GM18909 (cell line): ENCODE data around the gene HOXB4.

Experiments used
- ATAC-seq: cut with Tn5 transposase; IDR thresholded peaks from one replicate; pipeline ENCODE4 v1.9.1; 2021; ENCODE audit warnings: mild to moderate bottlenecking; ENCODE audit not compliant: unreplicated experiment, poor library complexity

The HOXB4 gene

DNA sequence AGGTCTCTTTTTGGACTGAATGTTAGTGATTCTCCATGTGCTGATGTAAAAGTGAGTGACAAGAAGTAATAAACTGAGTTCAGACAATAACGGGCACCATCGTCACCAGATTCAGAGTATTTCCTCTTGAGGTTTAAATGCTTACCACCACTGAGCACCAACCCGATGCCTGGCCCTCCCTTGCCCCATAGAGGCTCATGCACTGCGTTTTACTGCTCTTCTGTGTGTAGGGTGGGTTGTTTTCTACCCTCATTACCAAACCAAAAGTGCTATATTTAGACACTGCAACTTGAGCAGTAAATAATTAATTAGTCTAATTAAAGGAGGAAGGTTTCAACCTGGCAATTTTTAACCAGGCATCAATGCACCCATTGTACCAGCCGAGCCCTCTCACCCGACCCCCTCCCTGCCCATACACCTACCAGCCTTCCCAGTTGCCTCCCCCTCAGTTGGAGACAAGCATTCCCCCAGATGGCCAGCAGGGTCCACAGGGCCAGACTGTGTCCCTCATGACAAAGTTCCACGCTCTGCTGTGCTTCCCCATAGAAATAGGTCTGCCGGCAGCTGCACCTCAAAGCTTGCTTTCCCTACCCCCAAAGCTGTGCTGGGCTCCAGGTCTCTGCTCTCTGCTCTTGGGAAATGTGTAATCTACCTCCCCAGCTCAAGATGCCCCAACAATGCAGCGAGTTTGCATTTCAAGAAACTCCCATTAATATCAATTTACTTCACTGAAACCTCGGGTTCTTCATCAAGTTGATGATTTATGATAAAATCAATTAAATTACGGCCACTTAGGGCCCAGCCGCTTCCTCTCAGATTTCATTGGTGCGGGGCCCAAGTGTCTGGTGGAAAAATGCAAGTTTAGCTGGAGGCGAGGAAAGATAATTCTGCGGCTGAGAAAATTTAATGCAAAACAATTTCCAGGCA lies 16.0 kb downstream of the HOXB4 start:
- ATAC-seq = peak; percentile 79

DNA sequence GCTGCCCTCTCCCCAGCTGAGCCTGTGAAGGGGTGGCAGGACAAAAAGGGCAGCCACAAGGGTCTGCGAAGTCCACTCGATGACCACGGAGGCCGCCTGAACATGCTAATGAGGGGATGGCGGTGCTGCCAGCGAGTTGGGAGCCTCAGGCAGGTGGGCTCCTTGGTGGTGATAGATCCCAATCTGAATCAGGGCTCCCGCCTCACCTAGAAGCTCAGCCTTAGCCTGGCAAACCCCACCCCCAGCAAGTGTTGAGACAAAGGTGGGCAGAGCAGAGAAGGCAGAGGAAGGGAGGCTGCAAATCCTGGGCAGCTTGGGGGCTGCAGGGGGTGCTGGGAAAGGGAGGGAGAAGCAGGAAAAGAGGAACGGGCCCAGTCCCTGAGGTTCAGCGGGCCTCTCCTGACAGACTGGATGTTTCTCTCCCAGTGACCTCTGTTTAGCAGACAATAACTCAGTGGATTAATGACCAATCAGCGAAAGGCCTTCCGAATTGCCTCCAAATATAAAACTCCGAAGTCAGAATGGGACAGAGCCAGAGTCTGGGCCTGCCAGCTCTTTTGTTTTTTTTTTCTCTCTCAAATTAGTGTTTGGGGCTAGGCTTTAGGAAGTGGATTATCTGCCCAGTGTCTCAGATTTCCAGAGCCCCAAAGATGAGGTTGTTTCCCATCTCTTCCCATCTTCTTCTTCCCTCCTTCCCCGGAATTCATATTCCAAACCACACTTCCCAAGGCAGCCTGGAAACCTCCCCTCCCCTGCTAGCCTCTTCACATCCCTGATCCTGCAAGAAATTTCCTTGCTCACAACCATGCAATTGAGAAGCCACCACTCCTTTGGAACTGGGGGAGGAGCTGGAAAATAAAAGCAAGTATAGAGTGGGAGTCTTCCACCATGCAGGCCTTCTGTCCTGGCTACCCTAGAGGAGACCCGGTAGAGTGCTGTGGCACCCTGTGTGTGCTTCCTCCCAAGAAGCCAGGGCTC lies 18.0 kb downstream of the HOXB4 start:
- ATAC-seq = no peak

DNA sequence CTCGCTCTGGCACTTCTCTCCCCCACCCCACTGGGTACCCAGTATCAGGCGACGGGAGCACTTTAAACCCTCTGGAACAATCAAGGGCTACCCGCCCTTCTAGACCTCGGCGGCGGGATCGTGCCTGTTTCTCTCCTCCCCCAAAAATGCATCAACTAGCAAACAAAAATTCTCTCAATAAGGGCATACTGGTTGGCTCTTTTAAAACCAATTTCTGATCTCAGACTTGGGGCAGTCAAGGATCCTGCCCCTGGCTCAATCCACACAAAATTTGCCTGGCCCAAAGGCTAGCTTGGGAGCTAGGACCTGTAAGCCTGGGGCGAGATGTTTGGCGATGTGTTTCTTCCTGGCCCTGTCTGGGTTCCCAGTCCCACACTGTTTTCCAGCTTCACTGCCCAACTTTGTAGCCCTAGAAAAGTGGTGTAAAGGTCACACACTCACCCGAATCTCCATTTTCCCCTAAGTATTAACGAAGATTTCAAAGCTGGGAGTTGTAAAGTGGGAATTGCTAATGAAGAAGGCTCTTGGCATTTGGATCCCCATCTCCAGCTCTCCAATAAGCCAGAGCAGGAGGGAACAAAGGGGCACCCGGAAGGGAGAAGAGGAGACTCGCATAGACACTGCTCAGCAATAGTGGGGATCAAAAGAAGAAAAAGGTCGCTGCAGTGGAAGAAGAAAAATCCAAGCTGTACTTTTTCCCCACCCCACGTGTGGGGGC lies 18.9 kb downstream of the HOXB4 start:
- no peak for ATAC-seq

DNA sequence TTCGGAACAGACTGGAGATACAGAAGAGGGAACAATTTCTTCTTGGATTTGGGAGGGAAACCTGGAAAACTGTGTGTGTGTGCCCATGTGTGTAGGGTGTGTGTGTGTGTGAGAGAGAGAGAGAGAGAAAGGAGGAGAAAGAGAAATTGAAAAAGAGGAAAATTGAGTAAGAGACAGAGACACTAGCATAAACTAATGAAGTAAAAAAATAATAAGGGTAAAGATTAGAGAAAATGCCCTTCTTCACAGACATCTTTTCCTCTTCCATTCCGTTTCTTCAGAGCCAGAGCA lies 19.4 kb downstream of the HOXB4 start:
- no peak for ATAC-seq

DNA sequence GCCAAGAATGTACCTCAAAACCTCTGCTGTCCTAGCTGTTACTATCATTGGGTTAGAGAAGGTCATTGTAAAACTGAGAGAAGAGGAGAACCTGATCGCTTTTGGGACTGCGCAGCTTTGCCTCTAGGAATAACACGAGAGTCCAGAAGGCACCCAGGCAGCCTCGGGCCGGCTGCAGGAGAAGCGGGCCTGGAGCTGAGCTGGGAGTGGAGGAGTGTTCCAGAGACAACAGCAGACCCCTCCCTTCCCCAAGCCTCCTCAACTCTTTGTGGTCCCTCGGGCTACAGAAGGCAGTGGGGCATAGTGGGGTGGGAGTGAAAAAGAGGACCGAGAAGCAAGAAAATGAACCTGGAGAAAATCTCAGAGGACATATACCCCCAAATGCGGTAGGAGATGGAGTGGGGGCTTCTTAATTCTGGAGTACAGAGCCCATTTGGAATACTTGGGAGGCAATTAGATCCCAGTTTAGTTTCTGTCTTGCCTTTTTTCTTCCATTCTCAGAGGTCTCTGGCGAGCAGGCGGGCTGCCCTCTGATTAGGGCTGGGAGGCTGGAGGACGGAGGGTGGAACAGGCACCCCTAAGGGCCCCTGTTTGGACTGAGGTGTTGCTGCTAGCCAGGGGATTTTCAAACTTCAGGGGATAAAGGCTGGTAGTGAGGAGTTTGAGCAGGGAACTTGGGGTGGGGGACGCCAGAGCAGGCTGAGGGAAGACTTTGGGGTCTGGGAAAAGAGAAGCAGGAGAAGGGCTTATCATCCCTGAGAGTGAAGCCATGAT lies 19.9 kb downstream of the HOXB4 start:
- ATAC-seq = no peak

DNA sequence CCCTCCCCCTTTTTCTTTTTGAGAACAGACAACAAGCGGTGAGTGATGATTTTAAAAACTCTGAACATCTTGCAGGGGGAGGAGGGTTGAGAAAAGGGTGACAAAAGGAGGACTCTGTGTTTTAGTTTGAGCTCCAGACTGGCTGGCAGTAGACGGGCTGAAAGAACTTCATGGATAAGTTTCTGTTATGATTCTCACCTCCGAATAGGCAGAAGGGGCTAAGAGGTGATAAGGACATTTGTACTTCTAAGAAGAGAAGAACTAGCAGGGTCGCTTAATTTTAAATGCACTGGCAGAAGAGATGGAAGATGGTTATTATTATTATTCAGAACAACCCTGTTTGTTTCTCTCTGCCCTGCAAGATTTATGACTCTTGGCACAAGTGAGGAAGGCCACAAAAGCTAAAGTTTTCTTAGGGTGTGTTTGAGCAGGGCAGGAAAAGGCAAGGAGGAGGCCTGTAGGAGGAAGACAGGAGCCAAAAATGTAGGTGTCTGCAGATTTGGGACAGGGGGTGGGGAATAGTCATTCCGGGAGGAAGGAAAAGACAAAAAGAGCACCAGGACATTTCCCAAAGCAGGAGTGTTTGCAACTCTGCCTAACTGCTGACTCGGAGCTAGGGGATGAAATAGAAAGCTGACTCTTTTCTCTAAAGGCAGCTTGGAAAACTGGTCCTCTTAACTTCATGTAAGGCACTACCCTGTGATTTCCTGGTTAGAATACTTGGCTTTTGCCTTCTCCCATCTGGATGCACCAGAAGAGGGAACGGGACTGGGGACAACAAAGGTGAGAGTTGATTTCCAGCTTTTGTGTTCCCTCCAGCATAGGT lies 21.4 kb downstream of the HOXB4 start:
- no peak for ATAC-seq

DNA sequence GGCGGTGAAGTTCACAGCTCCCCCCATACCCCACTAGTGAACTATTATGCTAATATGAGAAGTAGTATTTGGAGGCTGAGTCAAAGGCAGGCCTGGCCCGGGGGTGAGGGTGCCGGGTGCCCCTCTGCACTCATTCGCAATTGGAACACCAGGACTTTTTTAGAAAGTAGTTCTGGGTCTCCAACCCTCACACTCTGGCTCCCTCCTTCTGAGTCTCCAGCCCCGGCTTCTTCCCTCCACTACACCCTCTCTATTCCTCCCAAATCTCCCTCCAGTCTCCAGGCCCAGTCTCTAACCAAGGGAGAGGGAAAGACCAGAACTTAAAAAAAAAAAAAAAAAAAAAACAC lies 21.9 kb downstream of the HOXB4 start:
- ATAC-seq = no peak

DNA sequence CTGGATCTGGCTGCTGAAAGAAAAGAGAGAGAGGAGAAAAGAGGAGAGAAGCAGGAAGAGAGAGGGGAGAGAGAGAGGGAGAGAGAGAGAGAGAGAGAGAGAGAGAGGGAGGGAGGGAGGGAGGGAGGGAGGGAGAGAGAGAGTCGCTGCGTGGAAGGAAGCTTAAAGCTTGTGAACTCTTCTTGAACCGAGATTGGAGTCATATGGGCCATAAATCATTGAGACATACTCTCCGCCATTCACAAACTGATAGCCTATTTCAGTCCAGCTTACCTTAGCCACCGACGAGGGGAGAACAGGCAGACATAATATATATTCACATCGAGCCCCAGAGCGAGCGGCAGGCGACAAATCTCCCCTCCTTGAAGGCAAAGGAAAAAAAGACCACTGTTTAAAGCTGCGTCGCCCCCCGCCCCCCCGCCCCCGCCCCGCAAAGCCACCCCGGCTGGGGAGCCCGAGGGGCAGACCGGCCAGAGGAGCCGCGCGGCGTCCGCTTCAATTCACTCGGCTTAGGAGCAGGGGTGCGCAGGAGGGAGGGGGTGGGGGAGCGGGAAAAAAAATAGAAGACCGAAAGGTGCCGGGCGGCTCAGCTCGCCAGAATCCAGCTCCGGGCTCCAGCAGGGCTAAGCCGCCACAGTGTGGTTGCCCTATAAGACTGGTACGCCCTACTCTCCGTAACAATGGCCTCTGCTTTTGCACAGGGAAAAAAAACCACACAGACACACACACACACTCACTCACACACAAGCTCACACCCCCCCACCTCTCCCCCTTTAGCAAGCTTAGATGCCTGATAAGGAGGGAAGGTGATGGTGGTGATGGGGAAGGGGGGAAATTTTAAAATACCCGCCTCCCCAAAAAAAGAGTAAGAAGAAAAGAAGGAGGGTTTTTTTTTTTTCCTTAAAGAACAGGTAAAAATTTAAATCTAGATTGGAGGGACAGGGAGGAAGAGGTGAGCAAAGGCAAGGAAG lies 22.6 kb downstream of the HOXB4 start:
- no peak for ATAC-seq

DNA sequence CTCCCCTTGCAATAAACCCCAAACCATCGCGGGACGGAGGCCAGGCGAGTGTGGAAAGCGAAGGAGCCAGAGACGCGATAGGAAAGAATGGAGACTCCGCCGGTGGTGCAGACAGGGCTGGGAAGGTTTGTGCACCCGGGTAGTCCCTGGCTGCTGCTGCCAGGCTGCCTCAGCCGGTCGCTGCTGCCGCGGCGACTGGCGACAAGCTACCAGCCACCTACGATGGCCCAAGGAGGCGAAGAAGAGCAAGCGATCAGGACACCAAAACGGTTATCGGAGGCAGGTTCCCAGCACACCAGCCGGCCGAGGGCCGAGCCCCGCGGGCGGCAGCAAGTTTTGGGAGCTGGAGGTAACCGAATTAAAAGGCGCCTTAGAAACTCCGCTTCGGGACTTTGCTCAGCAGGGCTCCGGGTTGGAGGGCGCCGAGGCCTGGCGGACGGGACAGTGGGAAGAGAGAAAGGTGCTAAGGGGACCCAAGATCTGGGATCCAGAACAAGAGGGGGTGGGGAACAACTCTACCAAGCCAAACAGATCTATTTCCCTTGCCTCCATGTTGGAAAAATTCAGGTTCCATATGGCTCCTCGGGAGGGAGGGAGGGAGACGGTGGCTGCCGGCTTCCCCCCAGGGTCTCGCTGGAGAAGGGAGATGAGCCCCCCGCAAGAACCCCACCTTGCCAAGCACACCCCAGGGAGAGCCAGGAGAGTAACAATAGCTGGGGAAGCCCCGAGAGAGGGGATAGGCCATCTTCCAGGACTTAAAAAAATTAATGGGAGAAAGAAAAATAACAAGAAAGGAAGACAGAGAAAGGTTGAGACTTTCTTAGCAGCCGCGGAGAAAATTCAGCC lies 23.5 kb downstream of the HOXB4 start:
- ATAC-seq = no peak

DNA sequence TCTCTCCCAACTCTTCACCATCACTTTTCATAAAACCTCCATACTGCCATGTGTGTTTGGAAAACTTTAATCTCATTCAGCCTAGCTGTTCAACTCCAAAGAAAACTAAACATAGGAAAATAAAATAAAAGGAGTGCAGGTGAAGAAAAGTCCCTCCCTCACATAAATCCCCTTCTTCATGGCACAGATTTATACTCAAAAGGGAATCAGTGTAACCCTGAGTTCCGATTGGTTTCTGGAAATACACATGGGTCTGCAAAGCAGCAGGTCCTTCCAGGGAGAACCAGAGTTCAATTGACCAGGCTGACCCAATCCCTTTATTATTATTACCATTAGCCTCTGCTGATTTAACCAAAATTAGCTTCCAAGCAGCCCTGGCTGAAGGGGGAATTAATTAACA lies 24.3 kb downstream of the HOXB4 start:
- no peak for ATAC-seq

DNA sequence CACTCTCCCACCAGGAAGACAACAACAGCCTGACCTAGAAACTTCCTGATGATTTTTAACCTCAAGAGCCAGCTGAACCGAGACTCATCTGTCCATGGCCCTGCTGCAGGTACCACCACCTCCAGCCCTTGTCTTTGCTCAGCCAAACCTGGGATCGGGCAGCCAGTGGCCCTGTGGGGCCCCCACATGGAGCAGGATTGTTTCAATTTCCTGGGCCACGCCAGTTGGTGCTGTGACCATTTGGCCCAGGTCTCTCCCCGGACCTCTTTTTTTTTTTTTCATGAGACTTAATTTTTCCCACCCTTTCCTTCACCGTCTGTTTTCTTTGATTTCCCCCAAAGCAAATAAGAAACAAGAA lies 25.0 kb downstream of the HOXB4 start:
- ATAC-seq = no peak

DNA sequence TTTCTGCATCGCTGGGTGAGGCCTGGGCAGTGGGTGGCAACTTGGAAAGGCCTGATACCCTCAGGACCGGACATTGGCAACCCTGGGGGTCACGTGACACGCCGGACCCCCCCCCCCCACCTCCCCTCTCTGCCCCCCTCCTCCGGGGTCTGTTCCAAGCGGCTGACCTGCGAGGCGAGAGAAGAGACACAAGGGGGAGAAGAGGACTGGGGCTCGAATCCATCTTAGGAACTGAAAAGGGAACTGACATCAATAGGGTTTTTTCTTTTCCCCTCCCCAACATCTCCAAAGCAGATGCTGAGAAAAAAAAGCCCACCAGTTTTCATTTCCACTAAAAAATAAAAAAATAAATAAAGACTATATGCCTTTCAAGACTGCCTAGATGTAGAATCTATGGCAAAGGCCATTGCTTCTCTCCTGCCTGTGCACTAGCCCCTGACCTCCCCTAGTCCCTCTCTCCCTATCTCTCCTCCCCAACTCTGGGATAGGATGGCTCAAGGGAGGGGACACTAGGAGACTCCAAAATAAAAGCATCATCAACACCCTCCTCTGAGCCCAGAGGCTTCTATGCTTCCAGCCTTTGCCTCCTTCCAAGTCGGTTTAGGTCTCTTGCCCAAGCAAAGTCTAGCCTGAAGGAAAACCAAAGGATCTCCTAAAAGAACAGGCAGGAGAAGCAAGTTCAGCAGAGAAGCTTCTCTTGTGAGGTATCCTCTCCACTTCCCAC lies 25.5 kb downstream of the HOXB4 start:
- no peak for ATAC-seq

DNA sequence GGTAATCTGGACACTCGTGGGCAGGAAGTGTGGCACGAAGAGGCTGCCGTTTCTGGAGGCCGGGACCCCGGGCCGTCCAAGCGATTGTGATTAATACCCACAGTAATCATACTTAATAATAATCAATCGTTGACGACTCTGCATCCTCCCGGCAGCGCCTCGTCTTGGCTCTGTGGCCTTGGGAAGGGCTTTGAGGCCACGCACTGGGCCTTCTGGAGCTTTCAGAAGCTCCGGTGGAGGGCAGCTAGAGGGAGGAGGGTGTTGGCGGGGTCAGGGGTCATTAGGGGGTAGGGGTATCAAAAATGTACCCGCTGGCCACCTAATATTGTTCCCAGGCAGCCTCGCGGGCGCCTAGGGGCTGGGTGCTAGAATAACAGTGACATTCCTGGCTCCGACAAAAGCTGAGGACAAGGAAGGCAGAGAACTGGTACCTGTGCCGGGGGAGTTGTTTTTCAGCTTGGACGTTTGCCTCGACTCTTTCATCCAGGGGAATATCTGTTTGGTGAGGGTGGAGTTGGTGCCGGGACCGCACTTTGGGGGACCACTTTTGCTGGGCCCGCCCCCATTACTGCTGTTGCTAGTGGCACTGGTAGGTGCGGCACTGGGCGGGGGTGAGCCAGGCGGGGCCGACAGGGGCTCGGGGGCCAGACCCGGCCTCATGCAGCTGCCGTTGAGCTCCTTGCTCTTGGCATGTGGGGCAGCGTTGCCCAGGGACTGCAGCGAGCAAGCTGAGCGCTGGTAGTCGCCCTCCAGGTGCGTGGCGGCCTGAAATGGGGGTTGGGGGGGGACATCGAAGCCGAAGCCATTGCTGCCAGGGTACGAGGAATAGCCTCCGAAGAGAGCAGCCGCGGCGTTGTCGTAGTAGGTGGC lies 26.3 kb downstream of the HOXB4 start:
- ATAC-seq = no peak

DNA sequence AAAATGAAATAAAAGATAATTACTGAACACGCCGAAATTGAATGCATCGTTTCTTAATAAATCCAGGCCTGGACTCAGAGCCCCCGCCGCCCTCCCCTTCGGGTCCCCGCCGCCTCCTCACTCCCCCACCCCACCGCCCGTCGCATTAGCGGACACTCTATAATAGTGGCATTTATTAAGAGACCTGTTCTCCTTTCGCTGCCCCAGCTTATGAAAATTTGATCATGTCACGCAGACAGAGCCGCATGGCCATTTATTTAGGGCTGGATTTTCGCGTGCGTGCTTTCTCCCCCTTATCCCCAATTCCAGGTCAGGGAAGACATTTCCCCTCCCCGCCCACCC lies 27.0 kb downstream of the HOXB4 start:
- ATAC-seq = no peak

DNA sequence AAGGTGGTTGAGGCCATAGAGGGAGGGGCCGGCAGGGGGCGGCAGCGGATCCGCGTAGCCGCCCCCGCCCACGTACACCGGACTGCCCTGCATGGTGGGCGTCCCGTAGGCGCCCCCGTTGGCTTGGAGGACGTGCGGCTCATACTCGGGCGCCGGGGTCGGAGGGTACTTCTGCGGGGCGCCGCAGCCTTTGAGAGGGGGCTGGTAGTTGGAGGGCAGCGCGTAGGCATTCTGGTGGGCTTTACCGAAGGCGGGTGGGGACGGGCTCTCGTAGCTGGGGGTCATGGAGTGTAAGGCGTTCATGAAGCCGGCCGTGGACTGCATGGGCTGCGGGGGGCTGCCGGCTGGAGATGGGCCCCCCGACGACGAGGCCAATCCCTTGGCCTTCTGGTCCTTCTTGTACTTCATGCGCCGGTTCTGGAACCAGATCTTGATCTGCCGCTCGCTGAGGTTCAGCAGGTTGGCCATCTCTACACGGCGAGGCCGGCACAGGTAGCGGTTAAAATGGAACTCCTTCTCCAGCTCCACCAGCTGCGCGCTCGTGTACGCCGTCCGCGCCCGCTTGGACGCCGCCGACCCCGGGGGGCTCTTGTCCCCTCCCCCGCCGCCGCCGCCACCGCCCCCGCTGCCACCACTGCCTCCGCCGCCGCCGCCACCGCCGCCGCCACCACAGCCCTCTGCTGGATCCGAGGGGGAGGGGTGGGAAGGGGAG lies 27.5 kb downstream of the HOXB4 start:
- ATAC-seq = no peak
